Activated naive CD4-positive, alpha-beta T cell treated with anti-CD3 and anti-CD28 coated beads, Interleukin-2, amount 10 ng/mL, durations not matched to agents 5 hours and 36 hours (primary cell): ENCODE data around the gene GINS2. TPM values are rescaled to one million over a fixed set of nuclear protein-coding genes. Genes with fewer than 3 reads are reported as not detected.

Source experiments
- total RNA-seq, 2 experiments: library from RNA; stranded (reverse); gene quantifications; one replicate each; pipeline ENCODE4 v1.2.3, GENCODE V29; 2021

Gene GINS2
- 10 to 100 TPM; 28.3 to 31.8 TPM for total RNA-seq

DNA sequence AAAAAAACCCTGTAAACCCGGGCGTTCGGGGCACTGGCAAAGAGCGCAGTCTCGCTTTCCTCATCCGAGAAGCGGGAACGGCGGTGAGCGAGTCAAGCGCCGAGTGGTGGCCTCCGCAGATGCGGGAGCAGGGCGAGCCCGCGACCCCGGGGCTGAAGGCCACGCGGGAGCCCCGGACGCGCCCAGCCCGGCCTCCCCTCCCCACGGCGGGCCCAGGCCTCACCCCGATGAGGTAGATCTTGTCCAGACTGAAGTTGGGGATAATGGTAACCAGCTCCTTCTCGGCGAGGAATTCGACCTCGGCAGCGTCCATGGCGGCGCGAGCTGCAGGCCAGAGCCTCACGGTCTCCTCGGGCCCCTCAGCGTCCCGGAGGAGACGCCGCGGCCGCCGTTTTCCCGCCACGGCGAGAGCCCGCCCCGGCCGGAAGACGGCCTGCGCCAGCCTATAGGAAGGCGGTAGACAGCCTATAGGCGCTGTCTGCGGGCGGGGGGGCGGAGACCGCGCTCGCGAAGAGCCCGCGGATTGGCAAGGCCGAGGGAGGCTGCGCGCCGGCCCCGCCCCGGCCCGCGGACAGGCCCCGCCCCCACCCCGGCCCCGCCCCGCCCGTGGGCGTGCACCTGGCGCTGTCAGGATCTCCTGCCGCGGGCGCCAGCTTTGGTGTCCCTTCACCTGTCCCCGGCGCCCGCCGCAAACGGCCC lies at the start of gene GINS2:
Gene GINS2 (minus strand): TSS at position 369 of the 699 bp plus-strand sequence. CDS start 56 bp downstream, at position 313.

Other genes with a start within 250 kb of the GINS2 start
- gene GSE1, start 75.6 kb downstream of the GINS2 start, total RNA-seq, result 10 to 100 TPM; 25.0 to 25.1 TPM
- gene C16orf74, start 62.1 kb upstream of the GINS2 start, total RNA-seq, result 1 to 10 TPM; 2.1 to 3.7 TPM
- gene EMC8, start 110.6 kb upstream of the GINS2 start, total RNA-seq, result 10 to 100 TPM; 22.4 to 26.8 TPM
- gene COX4I1, start 110.7 kb upstream of the GINS2 start, total RNA-seq, result 100 to 1,000 TPM; 558 to 564 TPM
- gene IRF8, start 210.2 kb upstream of the GINS2 start, total RNA-seq, result 10 to 100 TPM; 10.8 to 12.7 TPM